ENCODE results near the gene NLE1. TPM values are rescaled to one million over a fixed set of nuclear protein-coding genes. Genes with fewer than 3 reads are reported as not detected.
"Not testable (repeated sequence)": the region's sequence is repeated elsewhere in the genome, so short reads cannot be mapped to it uniquely, and the experiment has no call there.

Gene NLE1
- total and polyA plus RNA-seq, 2 donors (not counting 1 experiment from before 2014, with no cell fraction given): 16.5 to 17.5 TPM

- Histone ChIP-seq H3K9me3 (ENCODE audit: control extremely low read depth in 1 of 3, control insufficient read depth in 2 of 3, insufficient read depth in 1 of 3, low read length in 2 of 3) (no peaks in the 10 kb centered on the region), H3K27ac (ENCODE audit: low read length in 2 of 2) (no peak overlapping the region), H3K4me2 (replicated peaks; ENCODE audit: low read depth, low read length, poor library complexity, severe bottlenecking) (no peak overlapping the region), H3K4me3 (ENCODE audit: control extremely low read depth in 1 of 5, extremely low read depth in 1 of 5, insufficient read depth in 1 of 5, low read depth in 2 of 5, low read length in 4 of 5) (no peak overlapping the region), H3K9ac (ENCODE audit: low read length) (no peak overlapping the region), H3K27me3 (replicated peaks in 1 of 4; ENCODE audit: control extremely low read depth in 1 of 4, control insufficient read depth in 3 of 4, insufficient read depth in 4 of 4, low read length in 3 of 4) (no peaks in the 10 kb centered on the region), H4K20me1 (ENCODE audit: control insufficient read depth, insufficient read depth, low read length, poor library complexity, severe bottlenecking) (no peaks in the 10 kb centered on the region), H2AFZ (ENCODE audit: insufficient read depth, low read depth, low read length, poor library complexity, severe bottlenecking) (no peak overlapping the region), H3K4me1 (ENCODE audit: control insufficient read depth in 2 of 2, insufficient read depth in 2 of 2, low read length in 2 of 2) (no peaks in the 10 kb centered on the region), H3K79me2 (ENCODE audit: control insufficient read depth, insufficient read depth, low read length) (no peaks in the 10 kb centered on the region), H3K36me3 (replicated peaks in 1 of 2; ENCODE audit: control extremely low read depth in 1 of 2, control insufficient read depth in 1 of 2, extremely low read depth in 1 of 2, insufficient read depth in 2 of 2, low read length in 1 of 2) (peaks cover 2 to 14% of the 10 kb centered on the region in 2 experiments)
- TF ChIP-seq CTCF (IDR thresholded peaks at IDR 0.05) (no peak), EZH2 (IDR thresholded peaks at IDR 0.05; ENCODE audit: borderline replicate concordance, insufficient read depth, low read depth, low read length, poor library complexity, severe bottlenecking) (no peak)
- peaks cover 2% of the 10 kb centered on the region for H3K4me1 Mint-ChIP-seq
- 100% methylated on average over 1 of the region's 1 CpG for WGBS (ENCODE audit: insufficient coverage)
- DNase-seq (no peak), ATAC-seq (ENCODE audit: low read depth) (no peak)
- POLR2A ChIA-PET: no interaction called here
- H3K4me3 Mint-ChIP-seq: no peak overlapping the region
- no peaks in the 10 kb centered on the region for H3K27me3 Mint-ChIP-seq
- H3K9me3 Mint-ChIP-seq (ENCODE audit: insufficient read depth): no peaks in the 10 kb centered on the region
- H3K27ac Mint-ChIP-seq: no peak overlapping the region
- CTCF ChIA-PET: no interaction called here
- intact Hi-C loops (cut with micrococcal nuclease): no loop called here
Measured at GRCh38 chr17:35095741-35096140, 46.4 kb downstream of the NLE1 start.

- ChIA-PET CTCF (interaction anchor here (1.2 kb wide), 1 partner anchor 29 kb away, joined by 3 read pairs; no protein-coding TSS in a partner anchor), POLR2A (no interaction called here)
- intact Hi-C loops (cut with micrococcal nuclease): no loop called here
- ATAC-seq (ENCODE audit: low read depth) (no peak), DNase-seq (no peak)
- Histone ChIP-seq H3K4me3 (ENCODE audit: control extremely low read depth in 1 of 5, extremely low read depth in 1 of 5, insufficient read depth in 1 of 5, low read depth in 2 of 5, low read length in 4 of 5) (no peak overlapping the region), H3K27me3 (replicated peaks in 1 of 4; ENCODE audit: control extremely low read depth in 1 of 4, control insufficient read depth in 3 of 4, insufficient read depth in 4 of 4, low read length in 3 of 4) (no peaks in the 10 kb centered on the region), H3K4me1 (ENCODE audit: control insufficient read depth in 2 of 2, insufficient read depth in 2 of 2, low read length in 2 of 2) (peaks cover 1 to 6% of the 10 kb centered on the region in 2 donors), H3K27ac (ENCODE audit: low read length in 2 of 2) (no peak overlapping the region), H2AFZ (ENCODE audit: insufficient read depth, low read depth, low read length, poor library complexity, severe bottlenecking) (no peak overlapping the region), H4K20me1 (ENCODE audit: control insufficient read depth, insufficient read depth, low read length, poor library complexity, severe bottlenecking) (no peaks in the 10 kb centered on the region), H3K36me3 (replicated peaks in 1 of 2; ENCODE audit: control extremely low read depth in 1 of 2, control insufficient read depth in 1 of 2, extremely low read depth in 1 of 2, insufficient read depth in 2 of 2, low read length in 1 of 2) (peaks cover 0 to 6% of the 10 kb centered on the region in 2 experiments), H3K79me2 (ENCODE audit: control insufficient read depth, insufficient read depth, low read length) (peaks cover under 1% of the 10 kb centered on the region), H3K9me3 (ENCODE audit: control extremely low read depth in 1 of 3, control insufficient read depth in 2 of 3, insufficient read depth in 1 of 3, low read length in 2 of 3) (no peaks in the 10 kb centered on the region), H3K4me2 (replicated peaks; ENCODE audit: low read depth, low read length, poor library complexity, severe bottlenecking) (no peak overlapping the region), H3K9ac (ENCODE audit: low read length) (no peak overlapping the region)
- 100% methylated on average over 2 of the region's 2 CpGs for WGBS (ENCODE audit: insufficient coverage)
- no peak for TF ChIP-seq EZH2 (IDR thresholded peaks at IDR 0.05; ENCODE audit: borderline replicate concordance, insufficient read depth, low read depth, low read length, poor library complexity, severe bottlenecking)
- TF ChIP-seq CTCF (IDR thresholded peaks at IDR 0.05): no peak
- Mint-ChIP-seq H3K27ac (no peak overlapping the region), H3K27me3 (no peaks in the 10 kb centered on the region), H3K4me1 (peaks cover 2% of the 10 kb centered on the region), H3K9me3 (ENCODE audit: insufficient read depth) (no peaks in the 10 kb centered on the region), H3K4me3 (no peak overlapping the region)
Measured at GRCh38 chr17:35094902-35095301, 47.2 kb downstream of the NLE1 start.

GRCh38 chr17:35090707-35091106 is 51.4 kb downstream of the NLE1 start:
- not testable (repeated sequence) for ATAC-seq (ENCODE audit: low read depth)
- POLR2A ChIA-PET: interaction anchor here (0.6 kb wide), 1 partner anchor 80 kb away, joined by 3 read pairs; no protein-coding TSS in a partner anchor

More at GRCh38 chr17:35090707-35091106, 51.4 kb downstream of the NLE1 start:
- H3K4me2 ChIP-seq (replicated peaks; ENCODE audit: low read depth, low read length, poor library complexity, severe bottlenecking); intact Hi-C loops (cut with micrococcal nuclease); H3K4me3 ChIP-seq (ENCODE audit: control extremely low read depth in 1 of 5, extremely low read depth in 1 of 5, insufficient read depth in 1 of 5, low read depth in 2 of 5, low read length in 4 of 5); H3K9me3 Mint-ChIP-seq (ENCODE audit: insufficient read depth); H4K20me1 ChIP-seq (ENCODE audit: control insufficient read depth, insufficient read depth, low read length, poor library complexity, severe bottlenecking); H3K27me3 Mint-ChIP-seq; H3K4me3 Mint-ChIP-seq; H3K36me3 ChIP-seq (replicated peaks in 1 of 2; ENCODE audit: control extremely low read depth in 1 of 2, control insufficient read depth in 1 of 2, extremely low read depth in 1 of 2, insufficient read depth in 2 of 2, low read length in 1 of 2); H3K27me3 ChIP-seq (replicated peaks in 1 of 4; ENCODE audit: control extremely low read depth in 1 of 4, control insufficient read depth in 3 of 4, insufficient read depth in 4 of 4, low read length in 3 of 4); DNase-seq; H2AFZ ChIP-seq (ENCODE audit: insufficient read depth, low read depth, low read length, poor library complexity, severe bottlenecking); H3K9ac ChIP-seq (ENCODE audit: low read length); H3K27ac ChIP-seq (ENCODE audit: low read length in 2 of 2); H3K27ac Mint-ChIP-seq; H3K9me3 ChIP-seq (ENCODE audit: control extremely low read depth in 1 of 3, control insufficient read depth in 2 of 3, insufficient read depth in 1 of 3, low read length in 2 of 3): not testable (repeated sequence)
- CTCF ChIA-PET: interaction anchor here (1.2 to 5.2 kb wide), 12 partner anchors 18 to 549 kb away, joined by 3 to 70 read pairs (median 6); no protein-coding TSS in a partner anchor
- 97% methylated on average over 6 of the region's 11 CpGs for WGBS (ENCODE audit: insufficient coverage)
- Histone ChIP-seq H3K79me2 (ENCODE audit: control insufficient read depth, insufficient read depth, low read length) (peaks cover 34% of the 10 kb centered on the region), H3K4me1 (ENCODE audit: control insufficient read depth in 2 of 2, insufficient read depth in 2 of 2, low read length in 2 of 2) (peaks cover 17 to 21% of the 10 kb centered on the region in 2 donors)
- H3K4me1 Mint-ChIP-seq: peaks cover 33% of the 10 kb centered on the region

All from B cell (primary cell).